K562 (cell line): ENCODE results near the gene ST7. TPM values are rescaled to one million over a fixed set of nuclear protein-coding genes. Genes with fewer than 3 reads are reported as not detected.

Experiments
- ATAC-seq: fragments of 200-7000 bp; cut with Tn5 transposase; 3 replicates; pipeline ENCODE4 v1.9.1; 2020; ENCODE audit warnings: moderate library complexity
- BruUV-seq: library from RNA; stranded (reverse); fragments of 400-500 nt; replicated peaks from 2 replicates; lab custom pipeline; 2021; lab: Mats Ljungman, UMichigan
- CTCF ChIA-PET: fragments of 300-600 bp; formaldehyde crosslinking; extraction: SDS; loops from one replicate; lab custom pipeline; 2021; ENCODE audit warnings: low intra/inter-chr PET ratio; lab: Yijun Ruan, JAX
- POLR2A ChIA-PET: fragments of 300-600, 350-650 bp; sonication (Branson Sonifier 250); formaldehyde crosslinking; extraction: SDS; loops from one replicate; lab custom pipeline; 2021; ENCODE audit warnings: antibody characterized with exemption, inconsistent platforms; lab: Yijun Ruan, JAX
- DNase-seq, 4 experiments: peaks; one replicate each; pipeline versions ENCODE4 v3.0.0 to v3.0.0-alpha.2; 2011 to 2018; ENCODE audit warnings: low spot score in 3 of 4, mixed read lengths in 3 of 4; ENCODE audit errors: extremely low read depth in 1 of 4
- FAIRE-seq: peaks from 2 replicates; lab custom pipeline; 2011; peaks lifted over from hg19 to GRCh38; lab: Jason Lieb, UNC
- H2AFZ ChIP-seq: 2 replicates; pipeline ENCODE4 v1.6.0; 2011; ENCODE audit warnings: low read depth, low read length, control low read depth, inconsistent platforms
- H3K27ac ChIP-seq: fragments of 200-600 bp; 3 replicates; pipeline ENCODE4 v1.8.0; 2011; ENCODE audit warnings: low read depth, mild to moderate bottlenecking, control low read depth, inconsistent platforms, low read length, moderate library complexity, mixed read lengths; ENCODE audit errors: extremely low read depth
- H3K27me3 ChIP-seq, 2 experiments: fragments of 300-600 bp in 1 of 2; 2 replicates in 1 of 2; 3 replicates in 1 of 2; pipeline versions ENCODE4 v1.6.0 to v1.8.0; 2011; ENCODE audit warnings: inconsistent platforms in 2 of 2, low read length in 2 of 2, mild to moderate bottlenecking in 1 of 2, mixed read lengths in 1 of 2, moderate library complexity in 1 of 2; ENCODE audit not compliant: control insufficient read depth in 2 of 2, insufficient read depth in 2 of 2
- H3K36me3 ChIP-seq: fragments of 300-600 bp; 3 replicates; pipeline ENCODE4 v1.8.0; 2011; ENCODE audit warnings: mild to moderate bottlenecking, low read length, inconsistent platforms; ENCODE audit not compliant: control insufficient read depth, insufficient read depth
- H3K4me1 ChIP-seq, 2 experiments: fragments of 200-600 bp in 1 of 2; replicated peaks in 1 of 2; 2 replicates in 1 of 2; 3 replicates in 1 of 2; pipeline versions ENCODE4 v1.5.1 to v1.8.0; 2011; ENCODE audit warnings: inconsistent platforms in 2 of 2, low read length in 2 of 2, mild to moderate bottlenecking in 1 of 2, mixed read lengths in 1 of 2, moderate library complexity in 1 of 2; ENCODE audit not compliant: control insufficient read depth in 2 of 2, insufficient read depth in 2 of 2
- H3K4me2 ChIP-seq: 2 replicates; pipeline ENCODE4 v1.6.1; 2011; ENCODE audit warnings: low read length, control low read depth, inconsistent platforms, mixed read lengths; ENCODE audit not compliant: insufficient read depth
- H3K4me3 ChIP-seq: fragments of 200-600 bp; sonication (generic), shearing (Covaris generic); 2 replicates; pipeline ENCODE4 v1.5.1; 2016; ENCODE audit warnings: control low read depth, inconsistent platforms
- H3K79me2 ChIP-seq: fragments of 200-600 bp; 3 replicates; pipeline ENCODE4 v1.8.0; 2011; ENCODE audit warnings: low read length, inconsistent platforms; ENCODE audit not compliant: control insufficient read depth, insufficient read depth
- H3K9ac ChIP-seq, 2 experiments: 2 replicates each; pipeline versions ENCODE4 v1.6.0 to v1.6.1; 2011; ENCODE audit warnings: low read depth in 2 of 2, low read length in 2 of 2, control low read depth in 1 of 2, inconsistent platforms in 1 of 2, mild to moderate bottlenecking in 1 of 2, mixed read lengths in 1 of 2; ENCODE audit not compliant: insufficient read depth in 1 of 2
- H3K9me1 ChIP-seq: one replicate; pipeline ENCODE4 v1.6.0; 2011; ENCODE audit warnings: inconsistent platforms, mild to moderate bottlenecking, low read length, moderate library complexity; ENCODE audit not compliant: control insufficient read depth, insufficient read depth
- H3K9me3 ChIP-seq: replicated peaks from 2 replicates; pipeline ENCODE4 v1.5.1; 2011; ENCODE audit warnings: low read depth, low read length, inconsistent platforms; ENCODE audit not compliant: control insufficient read depth, insufficient read depth
- H4K20me1 ChIP-seq: replicated peaks from 2 replicates; pipeline ENCODE4 v1.6.1; 2011; ENCODE audit warnings: low read length, inconsistent platforms, mixed read lengths; ENCODE audit not compliant: control insufficient read depth, insufficient read depth
- BACH1 ChIP-seq: fragments of 200-800 bp; sonication (Bioruptor generic); IDR thresholded peaks from 2 replicates; pipeline ENCODE4 v1.6.1; 2016; ENCODE audit warnings: missing genetic modification characterization, missing compliant biosample characterization
- RBM39 ChIP-seq: fragments of 200-400 bp; formaldehyde crosslinking; optimal IDR thresholded peaks from 2 replicates; pipeline ENCODE3; 2018; ENCODE audit warnings: low read depth, low read length
- ZBED1 ChIP-seq: IDR thresholded peaks from 2 replicates; pipeline ENCODE4 v1.6.1; 2014
- ZNF3 ChIP-seq: fragments of 250-450 bp; sonication (Bioruptor Pico); IDR thresholded peaks from 2 replicates; pipeline ENCODE4 v1.5.0; 2021; ENCODE audit warnings: mild to moderate bottlenecking, moderate library complexity
- WGBS: fragments of 100-300 bp; shearing (Covaris generic); methylation state at CpG from one replicate; pipeline ENCODE4 v1.1.6; 2016; ENCODE audit warnings: low coverage, mixed read lengths; ENCODE audit not compliant: insufficient coverage; ENCODE audit errors: missing lambda C conversion rate; 5-methylcytosine and 5-hydroxymethylcytosine counted together
- in situ Hi-C: fragments of 300-500 bp; cut with MboI; formaldehyde crosslinking; loops from 4 replicates; pipeline ENCODE4 v1.15.0; 2018; ENCODE audit warnings: inconsistent platforms, mixed read lengths
- intact Hi-C: fragments of 100-400 bp; cut with micrococcal nuclease; formaldehyde crosslinking; loops from 2 replicates; pipeline ENCODE4 v1.14.2; 2022
- polyA plus RNA-seq, 8 experiments: library from polyadenylated mRNA; depleted of rRNA in 4 of 8; stranded (reverse) in 5 of 8; unstranded in 3 of 8; fragments of >200 nt; fragmentation: Nextera tagmentation in 2 of 8; fragmentation: Illumina TruSeq in 1 of 8; extraction: Ambion mirVana in 2 of 8; extraction: Trizol in 1 of 8; gene quantifications; 2 replicates each; pipeline versions ENCODE4 v1.2.1 to v1.2.3, GENCODE V29; 2011 to 2014; ENCODE audit warnings: inconsistent platforms in 1 of 8, missing spikeins in 1 of 8
- total RNA-seq, 7 experiments: library from RNA; depleted of rRNA in 6 of 7; stranded (reverse); fragments of >200 nt in 6 of 7; fragmentation: Illumina TruSeq in 2 of 7; extraction: Trizol in 2 of 7; gene quantifications; 2 replicates each; pipeline versions ENCODE4 v1.2.1 to v1.2.3, GENCODE V29; 2011 to 2021; ENCODE audit warnings: low replicate concordance in 1 of 7
- TF ChIP-seq, protein P1 (sequence below): fragments of 450-650 bp; IDR thresholded peaks from 2 replicates; pipeline ENCODE4 v1.6.1; 2016

Gene ST7
- total and polyA plus RNA-seq, 9 of the 15 experiments (the other 6 are each of a cell fraction or from before 2014, with no cell fraction given) = 23.9 to 56.3 (median 36.9) TPM

DNA sequence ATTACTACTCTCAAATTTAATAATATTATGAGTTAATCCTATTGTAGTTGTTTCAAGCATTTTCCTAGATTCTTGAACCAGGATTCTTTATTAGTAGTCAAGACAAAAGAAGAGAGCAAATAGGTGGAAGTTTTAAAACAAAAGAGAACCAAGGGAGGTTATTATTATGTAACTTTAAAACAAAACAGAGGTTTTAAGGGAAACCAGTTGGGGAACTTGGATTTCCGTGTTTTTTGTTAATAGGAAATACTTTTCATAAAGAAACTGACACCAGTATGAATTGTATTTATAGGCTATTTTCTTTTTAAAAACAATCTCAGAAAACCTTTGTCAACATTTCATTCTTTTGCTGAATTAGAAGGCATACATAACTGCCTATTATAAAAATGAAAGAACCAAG is 185.7 kb downstream of the ST7 start:
- Histone ChIP-seq H2AFZ (no peak overlapping the region), H3K4me3 (no peak overlapping the region), H3K9me3 (no peaks in the 10 kb centered on the region), H3K36me3 (peaks cover 88% of the 10 kb centered on the region), H3K79me2 (no peaks in the 10 kb centered on the region), H3K27me3 (no peaks in the 10 kb centered on the region), H3K9me1 (no peaks in the 10 kb centered on the region), H3K4me2 (no peak overlapping the region), H4K20me1 (no peaks in the 10 kb centered on the region), H3K9ac (no peak overlapping the region), H3K27ac (no peak overlapping the region), H3K4me1 (no peaks in the 10 kb centered on the region)
- ChIA-PET POLR2A (no interaction called here), CTCF (no interaction called here)
- 82% methylated on average over 1 of the region's 1 CpG for WGBS
- TF ChIP-seq ZNF3 (CRISPR knock-in tag) = no peak
- no TSS peak for BruUV-seq
- no peak for DNase-seq
- peak; percentile 32 for FAIRE-seq
- intact Hi-C loops = no loop called here
- in situ Hi-C loops = no loop called here
- no peak for ATAC-seq

DNA sequence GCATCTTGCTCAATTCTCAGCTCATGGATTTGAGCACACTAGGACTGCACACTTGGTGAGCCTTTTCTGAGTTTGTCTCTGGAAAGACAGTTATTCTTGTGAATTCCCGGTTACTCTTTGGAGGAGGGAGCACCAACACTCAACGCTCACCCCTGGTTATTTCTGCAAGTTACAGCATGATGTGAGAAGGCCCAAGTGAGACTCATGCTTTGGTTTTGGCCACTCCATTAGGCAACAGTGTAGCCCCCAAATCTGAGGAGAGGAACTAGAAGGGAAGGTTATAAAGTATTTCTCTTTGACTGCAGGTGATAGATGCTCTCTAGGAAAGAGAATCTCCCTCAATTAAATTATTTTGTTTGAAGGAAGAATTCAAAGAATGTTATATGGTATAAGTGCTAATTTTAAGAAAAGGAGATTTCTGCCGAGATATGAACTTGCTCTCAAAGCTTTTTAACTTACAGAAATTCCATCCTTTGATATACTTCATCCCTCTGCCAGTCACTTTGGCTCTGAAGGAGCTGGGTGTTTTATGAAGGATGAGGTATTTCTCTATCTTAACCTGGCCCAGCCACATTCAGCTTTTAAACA is 186.2 kb downstream of the ST7 start:
- Histone ChIP-seq H3K36me3 (peaks cover 83% of the 10 kb centered on the region), H3K9me1 (no peaks in the 10 kb centered on the region), H4K20me1 (no peaks in the 10 kb centered on the region), H3K27me3 (no peaks in the 10 kb centered on the region), H3K4me2 (no peak overlapping the region), H3K9ac (no peak overlapping the region), H3K9me3 (no peaks in the 10 kb centered on the region), H3K27ac (no peak overlapping the region)
- CTCF ChIA-PET = no interaction called here
- 88% methylated on average over 3 of the region's 3 CpGs for WGBS
- FAIRE-seq = no peak
- no TSS peak for BruUV-seq
- intact Hi-C loops = no loop called here
- in situ Hi-C loops = no loop called here
- POLR2A ChIA-PET = no interaction called here
- TF ChIP-seq, protein P1, sequence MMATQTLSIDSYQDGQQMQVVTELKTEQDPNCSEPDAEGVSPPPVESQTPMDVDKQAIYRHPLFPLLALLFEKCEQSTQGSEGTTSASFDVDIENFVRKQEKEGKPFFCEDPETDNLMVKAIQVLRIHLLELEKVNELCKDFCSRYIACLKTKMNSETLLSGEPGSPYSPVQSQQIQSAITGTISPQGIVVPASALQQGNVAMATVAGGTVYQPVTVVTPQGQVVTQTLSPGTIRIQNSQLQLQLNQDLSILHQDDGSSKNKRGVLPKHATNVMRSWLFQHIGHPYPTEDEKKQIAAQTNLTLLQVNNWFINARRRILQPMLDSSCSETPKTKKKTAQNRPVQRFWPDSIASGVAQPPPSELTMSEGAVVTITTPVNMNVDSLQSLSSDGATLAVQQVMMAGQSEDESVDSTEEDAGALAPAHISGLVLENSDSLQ = no peak
- TF ChIP-seq BACH1 (tag) (no peak), ZBED1 (no peak), RBM39 (no peak)
- TF ChIP-seq, all 486 proteins: peak for 0
- Histone ChIP-seq H3K4me1 (no peaks in the 10 kb centered on the region), H2AFZ (no peak overlapping the region), H3K4me3 (no peak overlapping the region), H3K79me2 (no peaks in the 10 kb centered on the region)
- ATAC-seq (no peak), DNase-seq (no peak)
